Measurements from ENCODE around the gene PTPRT. TPM values are rescaled to one million over a fixed set of nuclear protein-coding genes. Genes with fewer than 3 reads are reported as not detected.

PTPRT gene
- polyA plus RNA-seq, 2 of the 4 experiments (the other 2 are of a cell fraction), result not detected

DNA sequence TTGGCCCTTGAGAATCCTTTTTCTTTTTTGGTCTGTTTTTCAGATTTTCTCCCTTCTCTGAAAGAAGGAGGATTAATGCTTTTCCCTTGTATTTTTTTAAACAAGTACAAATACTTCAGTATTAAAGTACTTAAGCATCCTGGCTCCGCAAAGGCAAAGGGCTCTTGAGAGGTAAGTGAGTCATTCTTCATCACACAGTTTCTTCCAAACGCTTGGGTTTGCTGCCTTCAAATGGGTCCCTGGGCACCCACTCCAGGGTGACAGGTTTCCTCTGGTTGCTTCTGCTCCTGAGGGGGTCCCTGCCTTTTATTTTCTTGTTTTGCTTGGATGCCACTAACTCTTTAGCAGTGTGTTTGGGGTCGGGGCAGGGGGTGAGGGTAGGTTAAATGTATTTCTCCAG, 437.1 kb downstream of the PTPRT start:
- no peak overlapping the region for H3K4me3 ChIP-seq
- ChIA-PET POLR2A (no interaction called here), CTCF (no interaction called here)
- 11% methylated on average over 3 of the region's 3 CpGs for WGBS (ENCODE audit: missing lambda C conversion rate)
- TF ChIP-seq CBX8 (IDR thresholded peaks at IDR 0.05) (no peak), GATA3 (IDR thresholded peaks at IDR 0.05; ENCODE audit: borderline replicate concordance) (no peak)
- TF ChIP-seq, protein P1, sequence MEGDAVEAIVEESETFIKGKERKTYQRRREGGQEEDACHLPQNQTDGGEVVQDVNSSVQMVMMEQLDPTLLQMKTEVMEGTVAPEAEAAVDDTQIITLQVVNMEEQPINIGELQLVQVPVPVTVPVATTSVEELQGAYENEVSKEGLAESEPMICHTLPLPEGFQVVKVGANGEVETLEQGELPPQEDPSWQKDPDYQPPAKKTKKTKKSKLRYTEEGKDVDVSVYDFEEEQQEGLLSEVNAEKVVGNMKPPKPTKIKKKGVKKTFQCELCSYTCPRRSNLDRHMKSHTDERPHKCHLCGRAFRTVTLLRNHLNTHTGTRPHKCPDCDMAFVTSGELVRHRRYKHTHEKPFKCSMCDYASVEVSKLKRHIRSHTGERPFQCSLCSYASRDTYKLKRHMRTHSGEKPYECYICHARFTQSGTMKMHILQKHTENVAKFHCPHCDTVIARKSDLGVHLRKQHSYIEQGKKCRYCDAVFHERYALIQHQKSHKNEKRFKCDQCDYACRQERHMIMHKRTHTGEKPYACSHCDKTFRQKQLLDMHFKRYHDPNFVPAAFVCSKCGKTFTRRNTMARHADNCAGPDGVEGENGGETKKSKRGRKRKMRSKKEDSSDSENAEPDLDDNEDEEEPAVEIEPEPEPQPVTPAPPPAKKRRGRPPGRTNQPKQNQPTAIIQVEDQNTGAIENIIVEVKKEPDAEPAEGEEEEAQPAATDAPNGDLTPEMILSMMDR (IDR thresholded peaks at IDR 0.05), result no peak
- H3K4me1 ChIP-seq, result no peaks in the 10 kb centered on the region
- FAIRE-seq, result no peak
- ATAC-seq, result no peak
- H3K9me3 ChIP-seq, result no peaks in the 10 kb centered on the region
- no peak for DNase-seq (ENCODE audit: low read depth in 1 of 2, low spot score in 1 of 2)
- no peak overlapping the region for H3K27ac ChIP-seq
- no peak overlapping the region for H3K4me2 ChIP-seq

DNA sequence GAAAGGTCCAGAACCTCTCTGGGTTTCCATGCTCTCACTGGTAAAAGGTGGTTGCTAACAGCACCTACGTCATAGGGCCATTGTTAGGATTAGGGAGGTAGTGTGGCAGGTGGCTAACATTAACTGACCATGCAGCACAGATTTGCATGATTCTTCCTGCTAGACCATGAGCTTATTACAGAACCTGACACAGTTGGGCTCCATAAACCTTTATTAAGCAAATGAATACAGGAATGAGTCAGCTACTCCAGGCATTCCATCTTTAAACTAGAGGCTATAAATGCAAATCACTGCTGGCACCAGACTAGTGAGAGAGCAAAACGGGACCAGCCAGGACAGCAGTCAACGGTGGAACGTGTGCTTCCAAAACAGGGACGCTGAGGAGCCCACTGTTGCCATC, 440.1 kb downstream of the PTPRT start:
- FAIRE-seq, result no peak
- CTCF ChIA-PET, result no interaction called here
- no peak for ATAC-seq
- no peaks in the 10 kb centered on the region for H3K9me3 ChIP-seq
- H3K27ac ChIP-seq, result no peak overlapping the region
- TF ChIP-seq GATA3 (IDR thresholded peaks at IDR 0.05; ENCODE audit: borderline replicate concordance) (no peak), TP53 (CRISPR knock-in tag; IDR thresholded peaks at IDR 0.05) (no peak), MYC (IDR thresholded peaks at IDR 0.05; ENCODE audit: borderline replicate concordance, low read length) (no peak), HOXB13 (CRISPR knock-in tag; IDR thresholded peaks at IDR 0.05; ENCODE audit: low read depth) (no peak), RCOR1 (IDR thresholded peaks at IDR 0.05; ENCODE audit: low read depth, low read length) (no peak), BHLHE40 (IDR thresholded peaks at IDR 0.05; ENCODE audit: low read depth, low read length) (no peak), ZFP36 (IDR thresholded peaks at IDR 0.05; ENCODE audit: borderline replicate concordance, partially characterized antibody) (no peak), RAD21 (conservative IDR thresholded peaks at IDR 0.05 in 1 of 2, IDR thresholded peaks at IDR 0.05 in 1 of 2) (no peak)
- TF ChIP-seq, protein P2, sequence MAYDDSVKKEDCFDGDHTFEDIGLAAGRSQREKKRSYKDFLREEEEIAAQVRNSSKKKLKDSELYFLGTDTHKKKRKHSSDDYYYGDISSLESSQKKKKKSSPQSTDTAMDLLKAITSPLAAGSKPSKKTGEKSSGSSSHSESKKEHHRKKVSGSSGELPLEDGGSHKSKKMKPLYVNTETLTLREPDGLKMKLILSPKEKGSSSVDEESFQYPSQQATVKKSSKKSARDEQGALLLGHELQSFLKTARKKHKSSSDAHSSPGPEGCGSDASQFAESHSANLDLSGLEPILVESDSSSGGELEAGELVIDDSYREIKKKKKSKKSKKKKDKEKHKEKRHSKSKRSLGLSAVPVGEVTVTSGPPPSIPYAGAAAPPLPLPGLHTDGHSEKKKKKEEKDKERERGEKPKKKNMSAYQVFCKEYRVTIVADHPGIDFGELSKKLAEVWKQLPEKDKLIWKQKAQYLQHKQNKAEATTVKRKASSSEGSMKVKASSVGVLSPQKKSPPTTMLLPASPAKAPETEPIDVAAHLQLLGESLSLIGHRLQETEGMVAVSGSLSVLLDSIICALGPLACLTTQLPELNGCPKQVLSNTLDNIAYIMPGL (CRISPR knock-in tag; IDR thresholded peaks at IDR 0.05; ENCODE audit: borderline replicate concordance), result no peak
- TF ChIP-seq, protein P3, sequence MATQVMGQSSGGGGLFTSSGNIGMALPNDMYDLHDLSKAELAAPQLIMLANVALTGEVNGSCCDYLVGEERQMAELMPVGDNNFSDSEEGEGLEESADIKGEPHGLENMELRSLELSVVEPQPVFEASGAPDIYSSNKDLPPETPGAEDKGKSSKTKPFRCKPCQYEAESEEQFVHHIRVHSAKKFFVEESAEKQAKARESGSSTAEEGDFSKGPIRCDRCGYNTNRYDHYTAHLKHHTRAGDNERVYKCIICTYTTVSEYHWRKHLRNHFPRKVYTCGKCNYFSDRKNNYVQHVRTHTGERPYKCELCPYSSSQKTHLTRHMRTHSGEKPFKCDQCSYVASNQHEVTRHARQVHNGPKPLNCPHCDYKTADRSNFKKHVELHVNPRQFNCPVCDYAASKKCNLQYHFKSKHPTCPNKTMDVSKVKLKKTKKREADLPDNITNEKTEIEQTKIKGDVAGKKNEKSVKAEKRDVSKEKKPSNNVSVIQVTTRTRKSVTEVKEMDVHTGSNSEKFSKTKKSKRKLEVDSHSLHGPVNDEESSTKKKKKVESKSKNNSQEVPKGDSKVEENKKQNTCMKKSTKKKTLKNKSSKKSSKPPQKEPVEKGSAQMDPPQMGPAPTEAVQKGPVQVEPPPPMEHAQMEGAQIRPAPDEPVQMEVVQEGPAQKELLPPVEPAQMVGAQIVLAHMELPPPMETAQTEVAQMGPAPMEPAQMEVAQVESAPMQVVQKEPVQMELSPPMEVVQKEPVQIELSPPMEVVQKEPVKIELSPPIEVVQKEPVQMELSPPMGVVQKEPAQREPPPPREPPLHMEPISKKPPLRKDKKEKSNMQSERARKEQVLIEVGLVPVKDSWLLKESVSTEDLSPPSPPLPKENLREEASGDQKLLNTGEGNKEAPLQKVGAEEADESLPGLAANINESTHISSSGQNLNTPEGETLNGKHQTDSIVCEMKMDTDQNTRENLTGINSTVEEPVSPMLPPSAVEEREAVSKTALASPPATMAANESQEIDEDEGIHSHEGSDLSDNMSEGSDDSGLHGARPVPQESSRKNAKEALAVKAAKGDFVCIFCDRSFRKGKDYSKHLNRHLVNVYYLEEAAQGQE (IDR thresholded peaks at IDR 0.05), result no peak
- no peaks in the 10 kb centered on the region for H3K4me1 ChIP-seq
- POLR2A ChIA-PET, result no interaction called here
- WGBS (ENCODE audit: missing lambda C conversion rate), result 1% methylated on average over 4 of the region's 5 CpGs
- no peak overlapping the region for H3K4me3 ChIP-seq
- DNase-seq (ENCODE audit: low read depth in 1 of 2, low spot score in 1 of 2), result no peak
- H3K4me2 ChIP-seq, result no peak overlapping the region

DNA sequence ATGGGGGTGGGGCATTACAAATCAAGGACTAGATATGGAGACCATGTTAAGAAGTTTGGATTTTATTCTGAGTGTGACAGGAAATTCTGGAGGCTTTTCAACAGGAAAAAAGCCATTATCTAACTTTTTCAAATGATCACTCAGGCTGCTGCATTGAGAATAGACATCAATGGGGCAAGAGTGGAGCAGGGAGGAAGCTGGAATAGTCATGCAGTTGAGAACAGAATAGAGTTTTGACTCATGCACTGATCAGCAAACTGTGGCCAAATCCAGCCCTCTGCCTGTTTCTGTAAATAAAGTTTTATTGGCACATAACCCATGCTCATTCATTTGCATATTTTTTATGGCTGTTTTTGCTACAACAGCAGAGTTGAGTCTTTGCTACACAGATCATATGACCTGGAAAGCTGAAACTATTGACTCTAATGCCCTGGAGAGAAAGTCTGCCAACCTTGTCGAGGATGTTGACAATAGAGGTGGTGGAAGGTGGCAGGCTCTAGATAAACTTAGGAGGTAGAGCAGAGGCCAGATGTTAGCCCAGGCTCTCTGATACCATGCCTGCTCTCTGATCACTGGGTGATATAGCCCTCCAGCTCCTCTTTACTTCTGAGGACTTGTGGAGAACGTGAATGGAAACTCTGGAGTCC, 441.8 kb downstream of the PTPRT start:
- Histone ChIP-seq H3K4me3 (no peak overlapping the region), H3K4me2 (no peak overlapping the region), H3K9me3 (no peaks in the 10 kb centered on the region), H3K4me1 (no peaks in the 10 kb centered on the region), H3K27ac (no peak overlapping the region)
- 0% methylated on average over 2 of the region's 2 CpGs for WGBS (ENCODE audit: missing lambda C conversion rate)
- TF ChIP-seq BHLHE40 (IDR thresholded peaks at IDR 0.05; ENCODE audit: low read depth, low read length), result no peak
- ChIA-PET POLR2A (no interaction called here), CTCF (interaction anchor here (1.1 kb wide), 1 partner anchor 9 kb away, joined by 4 read pairs; no protein-coding TSS in a partner anchor)
- ATAC-seq, result no peak
- FAIRE-seq, result no peak
- no peak for DNase-seq (ENCODE audit: low read depth in 1 of 2, low spot score in 1 of 2)

Measured in A549 (cell line).